Erythroblast (primary cell): ENCODE data around the gene DSCAM.

Source experiments
- GATA1 ChIP-seq: IDR thresholded peaks from 2 replicates; pipeline ENCODE4 v1.6.1; 2011; ENCODE audit warnings: low read depth, mild to moderate bottlenecking, control low read depth, low read length, moderate library complexity
- POLR2A ChIP-seq: IDR thresholded peaks from 2 replicates; pipeline ENCODE4 v1.6.1; 2011; ENCODE audit warnings: mild to moderate bottlenecking, low read length

- TF ChIP-seq POLR2A, result no peak
- TF ChIP-seq GATA1, result no peak
Measured at GRCh38 chr21:40686526-40686925, 160.4 kb downstream of the DSCAM start.
